PC-3 (cell line): ENCODE data around the gene PAPSS2. TPM values are rescaled to one million over a fixed set of nuclear protein-coding genes. Genes with fewer than 3 reads are reported as not detected.
"Not testable (repeated sequence)": the region's sequence is repeated elsewhere in the genome, so short reads cannot be mapped to it uniquely, and the experiment has no call there.

ENCODE experiments used
- ATAC-seq: fragments of 200-7000 bp; cut with Tn5 transposase; 2 replicates; pipeline ENCODE4 v1.9.1; 2020; ENCODE audit warnings: mild to moderate bottlenecking, moderate library complexity
- BruUV-seq: library from RNA; stranded (reverse); fragments of 400-500 nt; replicated peaks from 2 replicates; lab custom pipeline; 2021; lab: Mats Ljungman, UMichigan
- CTCF ChIA-PET: fragments of 300-600 bp; sonication (Branson Sonifier 250); formaldehyde crosslinking; loops from one replicate; lab custom pipeline; 2022; ENCODE audit warnings: antibody characterized with exemption; lab: Charles Lee
- POLR2A ChIA-PET: fragments of 300-600 bp; sonication (Branson Sonifier 250); formaldehyde crosslinking; loops from one replicate; lab custom pipeline; 2022; ENCODE audit warnings: antibody characterized with exemption; ENCODE audit not compliant: unreplicated experiment; lab: Charles Lee
- DNase-seq: peaks from one replicate; pipeline ENCODE4 v3.0.0-alpha.2; 2015
- H2AFZ ChIP-seq: fragments of 300-600 bp; sonication (generic); 2 replicates; pipeline ENCODE4 v1.6.0; 2016; ENCODE audit warnings: antibody characterized with exemption, low read length
- H3F3A ChIP-seq: fragments of 300-600 bp; sonication (generic); one replicate; pipeline ENCODE4 v1.6.0; 2017; ENCODE audit warnings: antibody characterized with exemption, low read length, control low read depth, mild to moderate bottlenecking; ENCODE audit not compliant: unreplicated experiment
- H3K27ac ChIP-seq: fragments of 300-600 bp; sonication (generic); 2 replicates; pipeline ENCODE4 v1.5.1; 2016; ENCODE audit warnings: mild to moderate bottlenecking, low read length
- H3K27me3 ChIP-seq: fragments of 300-600 bp; sonication (generic); 2 replicates; pipeline ENCODE4 v1.6.1; 2016; ENCODE audit warnings: low read length, mixed read lengths
- H3K36me3 ChIP-seq: fragments of 300-600 bp; sonication (generic); 2 replicates; pipeline ENCODE4 v1.6.1; 2016; ENCODE audit warnings: low read depth, mixed run types, low read length, mixed read lengths
- H3K4me1 ChIP-seq: fragments of 300-600 bp; sonication (generic); 2 replicates; pipeline ENCODE4 v1.5.1; 2016; ENCODE audit warnings: low read length; ENCODE audit not compliant: insufficient read depth
- H3K4me2 ChIP-seq: fragments of 300-600 bp; sonication (generic); 2 replicates; pipeline ENCODE4 v1.6.0; 2016; ENCODE audit warnings: low read length
- H3K4me3 ChIP-seq: fragments of 300-600 bp; sonication (generic); 2 replicates; pipeline ENCODE4 v1.5.1; 2016; ENCODE audit warnings: mild to moderate bottlenecking, low read length, mixed read lengths
- H3K79me2 ChIP-seq: fragments of 300-600 bp; sonication (generic); 2 replicates; pipeline ENCODE4 v1.6.1; 2017; ENCODE audit warnings: low read length, mixed read lengths
- H3K9ac ChIP-seq: fragments of 300-600 bp; sonication (generic); 2 replicates; pipeline ENCODE4 v1.6.0; 2016; ENCODE audit warnings: mild to moderate bottlenecking, low read length
- H3K9me2 ChIP-seq: fragments of 300-600 bp; sonication (generic); replicated peaks from 2 replicates; pipeline ENCODE4 v1.6.1; 2016; ENCODE audit warnings: mixed run types, low read length, mixed read lengths
- H3K9me3 ChIP-seq: fragments of 300-600 bp; sonication (generic); 2 replicates; pipeline ENCODE4 v1.6.1; 2016; ENCODE audit warnings: low read length, mixed read lengths
- H4K20me1 ChIP-seq: fragments of 300-600 bp; sonication (generic); 2 replicates; pipeline ENCODE4 v1.6.1; 2016; ENCODE audit warnings: low read length, mixed read lengths
- EZH2 ChIP-seq: fragments of 300-600 bp; sonication (generic); IDR thresholded peaks from one replicate; pipeline ENCODE4 v1.6.1; 2017; ENCODE audit warnings: antibody characterized with exemption, mild to moderate bottlenecking, low read length; ENCODE audit not compliant: unreplicated experiment
- EZH2phosphoT487 ChIP-seq: fragments of 300-600 bp; sonication (generic); IDR thresholded peaks from 2 replicates; pipeline ENCODE4 v1.6.1; 2018; ENCODE audit warnings: mild to moderate bottlenecking, antibody characterized with exemption, low read length, borderline replicate concordance
- intact Hi-C: fragments of 100-400 bp; cut with micrococcal nuclease; formaldehyde crosslinking; loops from 2 replicates; pipeline ENCODE4 v1.9.0; 2023
- total RNA-seq: library from RNA; depleted of rRNA; stranded (reverse); fragments of >200 nt; gene quantifications from 2 replicates; pipeline ENCODE4 v1.2.3, GENCODE V29; 2014
- TF ChIP-seq, protein P1 (sequence below): fragments of 300-600 bp; sonication (generic); conservative IDR thresholded peaks from 2 replicates; pipeline ENCODE4 v1.5.1; 2017; ENCODE audit warnings: antibody characterized with exemption, low read depth, mild to moderate bottlenecking, low read length

PAPSS2 gene
- total RNA-seq, 1 experiment from 2014 or later: 16.4 TPM

DNA sequence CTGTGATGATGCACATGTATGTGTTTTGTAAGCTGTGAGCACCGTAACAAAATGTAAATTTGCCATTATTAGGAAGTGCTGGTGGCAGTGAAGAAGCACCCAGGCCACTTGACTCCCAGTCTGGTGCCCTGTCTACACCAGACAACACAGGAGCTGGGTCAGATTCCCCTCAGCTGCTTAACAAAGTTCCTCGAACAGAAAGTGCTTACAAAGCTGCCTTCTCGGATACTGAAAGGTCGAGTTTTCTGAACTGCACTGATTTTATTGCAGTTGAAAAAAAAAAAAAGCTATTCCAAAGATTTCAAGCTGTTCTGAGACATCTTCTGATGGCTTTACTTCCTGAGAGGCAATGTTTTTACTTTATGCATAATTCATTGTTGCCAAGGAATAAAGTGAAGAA, 87.2 kb downstream of the PAPSS2 start:
- no peak for ATAC-seq
- H3K27ac ChIP-seq: no peak overlapping the region

DNA sequence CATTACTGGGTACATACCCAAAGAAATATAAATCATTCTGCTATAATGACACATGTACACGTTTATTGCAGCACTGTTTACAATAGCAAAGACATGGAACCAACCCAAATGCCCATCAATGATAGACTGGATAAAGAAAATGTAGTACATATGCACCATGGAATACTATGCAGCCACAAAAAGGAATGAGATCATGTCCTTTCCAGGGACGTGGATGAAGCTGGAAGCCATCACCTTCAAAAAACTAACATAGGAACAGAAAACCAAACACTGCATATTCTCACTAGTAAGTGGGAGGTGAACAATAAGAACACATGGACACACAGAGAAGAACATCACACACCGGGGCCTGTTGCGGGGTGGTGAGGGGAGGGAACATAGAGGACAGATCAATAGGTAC, 88.6 kb downstream of the PAPSS2 start:
- H3K36me3 ChIP-seq, H3F3A ChIP-seq, DNase-seq, H2AFZ ChIP-seq, H4K20me1 ChIP-seq, CTCF ChIA-PET, H3K4me1 ChIP-seq, H3K9me3 ChIP-seq, H3K27me3 ChIP-seq, BruUV-seq, intact Hi-C loops, POLR2A ChIA-PET, H3K4me2 ChIP-seq, H3K9me2 ChIP-seq, H3K9ac ChIP-seq, ATAC-seq, H3K27ac ChIP-seq, H3K4me3 ChIP-seq, H3K79me2 ChIP-seq: not testable (repeated sequence)

More for the DNA sequence above, 87.2 kb downstream of the PAPSS2 start:
- CTCF ChIA-PET: no interaction called here
- TF ChIP-seq EZH2phosphoT487 (no peak), EZH2 (no peak)
- TF ChIP-seq, protein P1, sequence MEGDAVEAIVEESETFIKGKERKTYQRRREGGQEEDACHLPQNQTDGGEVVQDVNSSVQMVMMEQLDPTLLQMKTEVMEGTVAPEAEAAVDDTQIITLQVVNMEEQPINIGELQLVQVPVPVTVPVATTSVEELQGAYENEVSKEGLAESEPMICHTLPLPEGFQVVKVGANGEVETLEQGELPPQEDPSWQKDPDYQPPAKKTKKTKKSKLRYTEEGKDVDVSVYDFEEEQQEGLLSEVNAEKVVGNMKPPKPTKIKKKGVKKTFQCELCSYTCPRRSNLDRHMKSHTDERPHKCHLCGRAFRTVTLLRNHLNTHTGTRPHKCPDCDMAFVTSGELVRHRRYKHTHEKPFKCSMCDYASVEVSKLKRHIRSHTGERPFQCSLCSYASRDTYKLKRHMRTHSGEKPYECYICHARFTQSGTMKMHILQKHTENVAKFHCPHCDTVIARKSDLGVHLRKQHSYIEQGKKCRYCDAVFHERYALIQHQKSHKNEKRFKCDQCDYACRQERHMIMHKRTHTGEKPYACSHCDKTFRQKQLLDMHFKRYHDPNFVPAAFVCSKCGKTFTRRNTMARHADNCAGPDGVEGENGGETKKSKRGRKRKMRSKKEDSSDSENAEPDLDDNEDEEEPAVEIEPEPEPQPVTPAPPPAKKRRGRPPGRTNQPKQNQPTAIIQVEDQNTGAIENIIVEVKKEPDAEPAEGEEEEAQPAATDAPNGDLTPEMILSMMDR: no peak
- Histone ChIP-seq H3K27me3 (no peaks in the 10 kb centered on the region), H3K4me1 (no peaks in the 10 kb centered on the region), H3K36me3 (no peaks in the 10 kb centered on the region), H4K20me1 (no peaks in the 10 kb centered on the region), H3F3A (no peaks in the 10 kb centered on the region), H3K9me2 (no peaks in the 10 kb centered on the region), H3K79me2 (no peaks in the 10 kb centered on the region), H3K9me3 (no peaks in the 10 kb centered on the region), H3K4me2 (no peak overlapping the region), H3K4me3 (no peak overlapping the region), H2AFZ (no peak overlapping the region), H3K9ac (no peak overlapping the region)
- POLR2A ChIA-PET: no interaction called here
- intact Hi-C loops: no loop called here
- no TSS peak for BruUV-seq
- DNase-seq: no peak

DNA sequence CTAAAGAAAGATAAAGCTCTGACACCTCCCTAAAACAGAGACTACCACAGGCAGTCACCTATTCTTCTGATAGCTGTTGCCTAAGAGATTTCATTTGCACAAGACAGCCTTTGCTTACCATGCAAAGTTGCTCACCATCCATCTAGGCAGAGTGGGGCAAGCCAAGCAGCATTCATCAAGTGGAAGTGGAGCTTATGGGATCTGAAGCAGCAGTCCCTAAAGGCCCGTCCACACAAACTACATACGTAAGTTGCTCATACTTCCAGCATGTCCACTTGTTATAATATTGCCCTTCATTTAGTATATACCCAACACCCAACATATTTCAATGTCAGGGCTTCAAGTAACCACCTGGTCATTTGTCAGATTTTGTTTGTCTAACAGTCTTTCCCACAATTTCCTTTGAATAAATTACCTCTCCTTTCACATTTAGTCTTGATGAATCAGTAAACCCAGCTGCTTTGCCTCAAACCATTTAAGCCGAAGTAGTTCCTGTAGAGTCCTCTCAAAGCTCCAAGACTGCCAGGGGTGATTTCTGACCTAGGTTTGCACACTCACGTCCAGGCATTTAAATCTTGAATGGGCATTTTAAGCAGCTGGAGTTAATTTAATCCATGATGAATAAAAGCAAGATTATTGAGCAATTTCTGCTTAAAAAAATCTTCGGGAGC, 90.5 kb downstream of the PAPSS2 start:
- Histone ChIP-seq H3K27ac (no peak overlapping the region), H3K79me2 (no peaks in the 10 kb centered on the region), H3F3A (no peaks in the 10 kb centered on the region), H3K4me2 (no peak overlapping the region), H3K9me2 (no peaks in the 10 kb centered on the region), H3K4me3 (no peak overlapping the region), H3K36me3 (no peaks in the 10 kb centered on the region; the same call in 1 of the 2 replicates), H4K20me1 (no peaks in the 10 kb centered on the region), H3K9me3 (no peaks in the 10 kb centered on the region), H2AFZ (no peak overlapping the region), H3K4me1 (0 out of 2 replicates have a peak, but pooled peaks cover 4% of the 10 kb centered on the region), H3K9ac (no peak overlapping the region), H3K27me3 (no peaks in the 10 kb centered on the region)
- ATAC-seq (no peak), DNase-seq (no peak)
- POLR2A ChIA-PET: no interaction called here
- intact Hi-C loops: no loop called here
- CTCF ChIA-PET: no interaction called here
- BruUV-seq: no TSS peak
- TF ChIP-seq EZH2 (no peak), EZH2phosphoT487 (no peak)
- TF ChIP-seq, protein P1: no peak
